Measurements from ENCODE around the gene RBMS1. TPM values are rescaled to one million over a fixed set of nuclear protein-coding genes. Genes with fewer than 3 reads are reported as not detected.

RBMS1 gene
- total and polyA plus RNA-seq, 5 donors = 41.7 to 73.5 (median 62.7) TPM

DNA sequence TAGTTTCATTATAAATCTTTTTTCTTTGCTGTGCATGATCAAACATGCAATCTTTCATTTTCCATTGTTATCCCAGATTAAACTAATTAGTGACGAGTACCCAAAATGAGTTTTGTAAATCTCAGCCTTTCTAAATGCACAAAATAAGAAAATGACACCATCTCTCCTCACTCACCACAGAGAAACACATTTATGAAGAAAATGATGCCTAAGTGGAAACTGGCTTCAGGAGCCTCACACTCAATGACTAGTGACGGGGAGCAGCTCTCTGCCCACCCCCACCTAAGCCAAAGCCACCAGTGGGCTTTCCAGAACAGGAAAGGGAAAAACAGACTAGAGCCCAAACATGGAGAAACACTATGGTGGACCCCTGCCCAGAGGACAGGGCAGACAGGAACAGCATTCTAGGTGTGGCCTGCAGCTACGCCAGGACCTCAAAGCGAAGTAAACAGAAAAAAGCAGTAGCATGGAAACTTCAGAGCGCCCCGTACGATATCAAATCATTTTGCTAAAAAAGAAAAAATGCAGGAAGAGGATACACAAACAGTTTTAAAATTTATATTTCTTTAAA lies 113.5 kb downstream of the RBMS1 start:
- WGBS = 44% methylated on average over 7 of the region's 7 CpGs
- Histone ChIP-seq H3K9me3 (ENCODE audit: control insufficient read depth, low read length) (no peaks in the 10 kb centered on the region), H3K4me1 (ENCODE audit: control insufficient read depth, insufficient read depth, low read length) (peaks cover 37% of the 10 kb centered on the region), H3K4me3 (ENCODE audit: low read length) (peak overlapping the region; percentile 18), H3K27me3 (ENCODE audit: control insufficient read depth, insufficient read depth) (no peaks in the 10 kb centered on the region), H3K27ac (ENCODE audit: low read length) (peak overlapping the region; percentile 81)
- intact Hi-C loops (cut with DNase I) = no loop called here
- ATAC-seq (no peak), DNase-seq (peak in 1 of 3 donors; percentile 55)

DNA sequence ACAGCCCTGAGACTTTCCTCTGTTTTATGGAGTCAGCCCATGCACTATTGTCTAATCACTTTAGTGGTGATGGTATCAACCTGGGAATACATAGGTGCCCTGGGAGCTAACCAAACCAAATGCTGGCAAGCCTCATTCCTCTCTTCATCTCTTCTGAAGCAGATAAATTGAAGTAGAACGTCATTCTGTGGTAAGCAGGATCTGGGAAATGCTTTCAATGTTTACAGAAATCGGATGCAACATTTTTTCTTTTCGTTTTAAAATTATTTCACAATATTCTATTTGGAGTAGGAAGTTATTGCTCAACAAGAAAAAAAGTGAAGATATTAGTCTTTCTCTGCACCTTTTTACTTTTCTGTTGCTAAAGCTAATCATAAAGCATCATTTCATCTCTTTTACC lies 114.2 kb downstream of the RBMS1 start:
- H3K4me3 ChIP-seq (ENCODE audit: low read length) = no peak overlapping the region
- WGBS = 18% methylated on average over 3 of the region's 3 CpGs

DNA sequence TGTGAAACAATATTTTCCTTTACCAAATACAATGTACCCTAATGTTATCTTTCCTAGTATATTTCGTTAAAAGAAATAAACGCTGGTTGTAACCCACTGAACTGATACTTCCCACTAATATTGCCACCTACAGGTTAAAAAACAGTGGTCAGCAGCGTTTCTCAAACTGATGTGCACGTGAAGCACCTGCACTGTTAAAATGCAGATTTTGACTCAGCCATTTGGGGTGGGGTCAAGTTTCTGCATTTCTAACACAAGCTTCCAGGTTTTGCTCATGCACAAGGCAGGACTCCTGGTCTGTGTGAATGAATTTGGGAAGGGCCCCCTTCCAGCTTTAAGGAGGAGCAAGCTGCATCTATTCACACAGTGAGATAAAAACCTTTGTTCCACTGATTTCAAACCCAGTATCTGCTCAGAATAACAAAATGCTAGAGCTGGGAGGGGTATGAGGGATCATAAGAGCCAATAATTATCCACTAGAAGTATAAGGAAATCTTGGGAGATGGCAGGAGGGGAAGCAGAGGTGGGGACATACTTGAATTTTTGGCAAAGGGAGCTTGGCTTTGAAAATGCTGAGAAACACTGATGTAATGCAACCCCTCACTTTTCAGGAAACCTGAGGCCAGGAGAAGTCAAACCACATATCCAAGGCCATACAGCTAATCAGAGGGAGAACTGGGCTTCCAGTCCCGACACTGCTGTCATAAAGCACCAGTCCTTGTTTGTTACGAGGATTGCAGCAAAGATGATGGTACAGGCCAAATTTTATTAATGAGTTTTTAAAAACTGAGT lies 116.2 kb downstream of the RBMS1 start:
- ATAC-seq (peak in 1 of 2 donors; percentile 20), DNase-seq (no peak)
- Histone ChIP-seq H3K27me3 (ENCODE audit: control insufficient read depth, insufficient read depth) (no peaks in the 10 kb centered on the region), H3K9me3 (ENCODE audit: control insufficient read depth, low read length) (no peaks in the 10 kb centered on the region), H3K4me1 (ENCODE audit: control insufficient read depth, insufficient read depth, low read length) (peaks cover 35% of the 10 kb centered on the region), H3K27ac (ENCODE audit: low read length) (peak overlapping the region; percentile 5), H3K4me3 (ENCODE audit: low read length) (no peak overlapping the region)
- WGBS = 35% methylated on average over 6 of the region's 6 CpGs
- intact Hi-C loops (cut with DNase I) = no loop called here

More for the DNA sequence above, 114.2 kb downstream of the RBMS1 start:
- peak overlapping the region; percentile 61 for H3K27ac ChIP-seq (ENCODE audit: low read length)
- intact Hi-C loops (cut with DNase I) = no loop called here
- ATAC-seq (peak; percentile 6 to 35), DNase-seq (peak in 1 of 3 donors; percentile 45)
- peaks cover 31% of the 10 kb centered on the region for H3K4me1 ChIP-seq (ENCODE audit: control insufficient read depth, insufficient read depth, low read length)
- H3K9me3 ChIP-seq (ENCODE audit: control insufficient read depth, low read length) = no peaks in the 10 kb centered on the region
- no peaks in the 10 kb centered on the region for H3K27me3 ChIP-seq (ENCODE audit: control insufficient read depth, insufficient read depth)

DNA sequence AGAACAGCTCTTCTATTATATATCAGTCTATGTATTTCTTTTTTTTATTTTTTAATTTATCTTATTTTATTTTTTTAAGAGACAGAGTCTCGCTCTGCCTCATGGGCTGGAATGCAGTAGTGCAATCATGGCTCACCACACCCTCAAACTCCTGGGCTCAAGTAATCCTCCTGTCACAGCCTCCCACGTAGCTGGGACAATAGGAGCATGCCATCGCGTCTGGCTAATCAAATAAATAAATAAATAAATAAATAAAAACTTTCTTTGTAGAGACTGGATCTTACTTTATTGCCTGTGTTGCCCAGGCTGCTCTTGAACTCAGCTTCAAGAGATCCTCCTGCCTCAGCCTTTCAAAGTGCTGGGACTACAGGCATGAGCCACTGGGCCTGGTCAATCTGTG lies 117.0 kb downstream of the RBMS1 start:
- H3K4me3 ChIP-seq (ENCODE audit: low read length) = no peak overlapping the region
- intact Hi-C loops (cut with DNase I) = no loop called here

GRCh38 chr2:160375802-160376469 lies 117.7 kb downstream of the RBMS1 start:
- WGBS = 26% methylated on average over 2 of the region's 2 CpGs
- DNase-seq = no peak
- intact Hi-C loops (cut with DNase I) = no loop called here
- Histone ChIP-seq H3K9me3 (ENCODE audit: control insufficient read depth, low read length) (no peaks in the 10 kb centered on the region), H3K4me1 (ENCODE audit: control insufficient read depth, insufficient read depth, low read length) (peaks cover 35% of the 10 kb centered on the region), H3K27me3 (ENCODE audit: control insufficient read depth, insufficient read depth) (no peaks in the 10 kb centered on the region), H3K27ac (ENCODE audit: low read length) (no peak overlapping the region), H3K4me3 (ENCODE audit: low read length) (no peak overlapping the region)
- peak; percentile 65 to 66 for ATAC-seq

More for the DNA sequence above, 117.0 kb downstream of the RBMS1 start:
- H3K9me3 ChIP-seq (ENCODE audit: control insufficient read depth, low read length) = no peaks in the 10 kb centered on the region
- peak overlapping the region; percentile 81 for H3K27ac ChIP-seq (ENCODE audit: low read length)
- WGBS = 38% methylated on average over 4 of the region's 4 CpGs
- H3K4me1 ChIP-seq (ENCODE audit: control insufficient read depth, insufficient read depth, low read length) = peaks cover 33% of the 10 kb centered on the region
- no peaks in the 10 kb centered on the region for H3K27me3 ChIP-seq (ENCODE audit: control insufficient read depth, insufficient read depth)
- ATAC-seq (peak; percentile 23 to 39), DNase-seq (peak in 2 of 3 donors; percentile 43 to 64)

DNA sequence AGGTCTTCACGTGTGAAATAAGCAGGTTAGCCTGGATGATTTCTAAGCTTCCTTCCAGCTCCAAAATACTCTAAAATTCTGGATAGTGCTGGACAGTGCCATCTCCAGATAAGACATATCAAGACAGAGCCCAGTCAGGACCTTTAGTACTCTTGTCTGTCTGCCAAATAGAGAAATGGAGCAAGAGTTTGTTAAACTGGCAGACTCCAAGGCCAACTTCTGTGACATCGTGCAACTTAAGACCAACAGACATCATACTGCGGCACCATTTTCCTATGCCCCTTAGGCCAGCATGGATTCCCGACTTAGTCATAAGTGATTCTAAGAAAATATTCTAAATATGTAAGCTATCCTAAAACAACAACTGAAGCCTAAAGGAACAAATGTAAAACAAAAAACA lies 118.6 kb downstream of the RBMS1 start:
- Histone ChIP-seq H3K27me3 (ENCODE audit: control insufficient read depth, insufficient read depth) (no peaks in the 10 kb centered on the region), H3K27ac (ENCODE audit: low read length) (peak overlapping the region; percentile 12), H3K4me1 (ENCODE audit: control insufficient read depth, insufficient read depth, low read length) (peaks cover 30% of the 10 kb centered on the region), H3K4me3 (ENCODE audit: low read length) (no peak overlapping the region), H3K9me3 (ENCODE audit: control insufficient read depth, low read length) (no peaks in the 10 kb centered on the region)
- DNase-seq = no peak
- ATAC-seq = peak; percentile 24 to 38
- 48% methylated on average over 4 of the region's 4 CpGs for WGBS
- intact Hi-C loops (cut with DNase I) = no loop called here

- intact Hi-C loops (cut with DNase I) = no loop called here
- DNase-seq (no peak), ATAC-seq (no peak)
- Histone ChIP-seq H3K27ac (ENCODE audit: low read length) (peak overlapping the region; percentile 86), H3K4me1 (ENCODE audit: control insufficient read depth, insufficient read depth, low read length) (peaks cover 29% of the 10 kb centered on the region), H3K4me3 (ENCODE audit: low read length) (peak overlapping the region; percentile 17), H3K27me3 (ENCODE audit: control insufficient read depth, insufficient read depth) (no peaks in the 10 kb centered on the region), H3K9me3 (ENCODE audit: control insufficient read depth, low read length) (no peaks in the 10 kb centered on the region)
Measured at GRCh38 chr2:160373666-160374065, 119.9 kb downstream of the RBMS1 start.

GRCh38 chr2:160373263-160373662 lies 120.3 kb downstream of the RBMS1 start:
- ATAC-seq = no peak
- 47% methylated on average over 2 of the region's 2 CpGs for WGBS
- intact Hi-C loops (cut with DNase I) = no loop called here
- Histone ChIP-seq H3K4me1 (ENCODE audit: control insufficient read depth, insufficient read depth, low read length) (peaks cover 28% of the 10 kb centered on the region), H3K9me3 (ENCODE audit: control insufficient read depth, low read length) (no peaks in the 10 kb centered on the region), H3K27ac (ENCODE audit: low read length) (no peak overlapping the region), H3K27me3 (ENCODE audit: control insufficient read depth, insufficient read depth) (no peaks in the 10 kb centered on the region), H3K4me3 (ENCODE audit: low read length) (peak overlapping the region; percentile 17)
- DNase-seq = peak in 1 of 3 donors; percentile 40

DNA sequence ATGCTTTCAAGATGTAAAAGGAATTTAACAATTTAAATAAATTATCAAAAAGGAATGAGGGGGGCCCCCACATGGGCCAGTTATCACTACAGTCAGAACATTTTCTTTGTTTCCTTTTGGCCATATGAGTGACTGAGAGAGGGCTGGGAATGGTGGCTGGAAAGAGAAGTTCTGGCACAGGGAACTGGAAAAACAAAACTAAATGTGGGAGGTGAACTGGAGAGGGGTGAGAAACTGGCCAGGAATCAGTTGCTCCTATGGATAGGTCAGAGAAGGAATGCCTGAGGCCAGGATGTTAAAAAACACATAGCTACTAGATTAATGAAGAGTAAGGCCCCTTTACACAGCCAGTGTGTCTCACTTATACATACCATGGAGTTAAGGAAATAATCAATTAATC lies 121.0 kb downstream of the RBMS1 start:
- Histone ChIP-seq H3K9me3 (ENCODE audit: control insufficient read depth, low read length) (no peaks in the 10 kb centered on the region), H3K4me1 (ENCODE audit: control insufficient read depth, insufficient read depth, low read length) (peaks cover 29% of the 10 kb centered on the region), H3K4me3 (ENCODE audit: low read length) (no peak overlapping the region), H3K27me3 (ENCODE audit: control insufficient read depth, insufficient read depth) (no peaks in the 10 kb centered on the region), H3K27ac (ENCODE audit: low read length) (peak overlapping the region; percentile 51)
- intact Hi-C loops (cut with DNase I) = no loop called here
- no peak for DNase-seq
- peak; percentile 22 to 38 for ATAC-seq

GRCh38 chr2:160372010-160372356 lies 121.6 kb downstream of the RBMS1 start:
- ATAC-seq = no peak
- WGBS = 24% methylated on average over 1 of the region's 1 CpG
- intact Hi-C loops (cut with DNase I) = no loop called here

More at GRCh38 chr2:160372010-160372356, 121.6 kb downstream of the RBMS1 start:
- Histone ChIP-seq H3K9me3 (ENCODE audit: control insufficient read depth, low read length) (no peaks in the 10 kb centered on the region), H3K4me1 (ENCODE audit: control insufficient read depth, insufficient read depth, low read length) (peaks cover 24% of the 10 kb centered on the region), H3K4me3 (ENCODE audit: low read length) (no peak overlapping the region), H3K27me3 (ENCODE audit: control insufficient read depth, insufficient read depth) (no peaks in the 10 kb centered on the region), H3K27ac (ENCODE audit: low read length) (peak overlapping the region; percentile 81)
- no peak for DNase-seq

Measured in right cardiac atrium (tissue), 5 donors.